ENCODE results near the gene SPRED3.

- TF ChIP-seq CTCF (IDR thresholded peaks at IDR 0.05; ENCODE audit: borderline replicate concordance, extremely low read depth, low read length, poor library complexity, severe bottlenecking) (no peak), EZH2 (IDR thresholded peaks at IDR 0.05; ENCODE audit: borderline replicate concordance, low read depth, low read length, severe bottlenecking) (no peak)
Measured at GRCh38 chr19:38367041-38367440, 21.5 kb upstream of the SPRED3 start.

All from DND-41 (cell line).